Activated CD4-positive, alpha-beta T cell treated with anti-CD3 and anti-CD28 coated beads, Interleukin-2, Interleukin-6, amounts not matched to agents 100 ng/mL and 50 ng/mL, durations not matched to agents 16 hours and 8 hours (primary cell): ENCODE results near the gene SLC35F3.
A peak's percentile ranks its signal among the peaks of the same experiment; 100 is the strongest.
"Not testable (repeated sequence)": the region's sequence is repeated elsewhere in the genome, so short reads cannot be mapped to it uniquely, and the experiment has no call there.

Source experiments
- DNase-seq: peaks from one replicate; pipeline ENCODE4 v3.0.0-alpha.2; 2020

SLC35F3 gene

GRCh38 chr1:234231061-234231892, 326.8 kb downstream of the SLC35F3 start:
- DNase-seq, result peak; percentile 28

- no peak for DNase-seq
Measured at GRCh38 chr1:234231893-234232276, 327.4 kb downstream of the SLC35F3 start.

- DNase-seq, result no peak
Measured at GRCh38 chr1:234234199-234234598, 329.7 kb downstream of the SLC35F3 start.

GRCh38 chr1:234235434-234235881, 331.0 kb downstream of the SLC35F3 start:
- no peak for DNase-seq

- no peak for DNase-seq
Measured at GRCh38 chr1:234237393-234237792, 332.9 kb downstream of the SLC35F3 start.

GRCh38 chr1:234238060-234238459, 333.6 kb downstream of the SLC35F3 start:
- DNase-seq, result no peak

GRCh38 chr1:234239515-234239914, 335.0 kb downstream of the SLC35F3 start:
- no peak for DNase-seq

- DNase-seq, result no peak
Measured at GRCh38 chr1:234239936-234240335, 335.5 kb downstream of the SLC35F3 start.

GRCh38 chr1:234240680-234241079, 336.2 kb downstream of the SLC35F3 start:
- no peak for DNase-seq

- no peak for DNase-seq
Measured at GRCh38 chr1:234241941-234242490, 337.5 kb downstream of the SLC35F3 start.

GRCh38 chr1:234243521-234244260, 339.2 kb downstream of the SLC35F3 start:
- peak; percentile 63 for DNase-seq

- peak; percentile 29 for DNase-seq
Measured at GRCh38 chr1:234244482-234244881, 340.0 kb downstream of the SLC35F3 start.

- peak; percentile 57 for DNase-seq
Measured at GRCh38 chr1:234246638-234247116, 342.2 kb downstream of the SLC35F3 start.

- DNase-seq, result not testable (repeated sequence)
Measured at GRCh38 chr1:234247746-234248145, 343.3 kb downstream of the SLC35F3 start.

- no peak for DNase-seq
Measured at GRCh38 chr1:234250747-234251146, 346.3 kb downstream of the SLC35F3 start.

- DNase-seq, result no peak
Measured at GRCh38 chr1:234253732-234254131, 349.3 kb downstream of the SLC35F3 start.

GRCh38 chr1:234256359-234256758, 351.9 kb downstream of the SLC35F3 start:
- no peak for DNase-seq

- no peak for DNase-seq
Measured at GRCh38 chr1:234258071-234258470, 353.6 kb downstream of the SLC35F3 start.

- peak; percentile 57 for DNase-seq
Measured at GRCh38 chr1:234260578-234260977, 356.1 kb downstream of the SLC35F3 start.

GRCh38 chr1:234261545-234261944, 357.1 kb downstream of the SLC35F3 start:
- no peak for DNase-seq

- DNase-seq, result no peak
Measured at GRCh38 chr1:234262007-234262753, 357.7 kb downstream of the SLC35F3 start.

GRCh38 chr1:234262754-234263105, 358.3 kb downstream of the SLC35F3 start:
- DNase-seq, result no peak

- DNase-seq, result no peak
Measured at GRCh38 chr1:234264832-234265231, 360.4 kb downstream of the SLC35F3 start.
